SK-N-SH (cell line): ENCODE results near the gene C5orf58. TPM values are rescaled to one million over a fixed set of nuclear protein-coding genes. Genes with fewer than 3 reads are reported as not detected.
A peak's percentile ranks its signal among the peaks of the same experiment; 100 is the strongest.

Source experiments
- CTCF ChIA-PET: fragments of 300-600, 350-600 bp; formaldehyde crosslinking; extraction: SDS; loops from one replicate; lab custom pipeline; 2021; lab: Yijun Ruan, JAX
- POLR2A ChIA-PET: fragments of 350-600 bp; sonication (Branson Sonifier 250); formaldehyde crosslinking; extraction: SDS; loops from one replicate; lab custom pipeline; 2020; ENCODE audit warnings: antibody characterized with exemption, inconsistent platforms; lab: Yijun Ruan, JAX
- DNase-seq: peaks from one replicate; pipeline ENCODE4 v3.0.0; 2012
- H2AFZ ChIP-seq: fragments of 200-600 bp; sonication (generic); 2 replicates; pipeline ENCODE4 v1.8.1; 2016; ENCODE audit warnings: antibody characterized with exemption, mild to moderate bottlenecking, low read depth
- H3F3A ChIP-seq: fragments of 200-600 bp; sonication (generic); replicated peaks from 2 replicates; pipeline ENCODE3; 2016; ENCODE audit warnings: antibody characterized with exemption, mild to moderate bottlenecking; ENCODE audit not compliant: insufficient read depth
- H3K27ac ChIP-seq, 2 experiments: fragments of 200-500 bp in 1 of 2; fragments of 200-600 bp in 1 of 2; sonication (Bioruptor generic) in 1 of 2; sonication (generic), shearing (Covaris generic) in 1 of 2; 2 replicates each; pipeline versions ENCODE4 v1.5.1 to v1.6.1; 2014 to 2016; ENCODE audit warnings: low read depth in 2 of 2, inconsistent platforms in 1 of 2, low read length in 1 of 2, mild to moderate bottlenecking in 1 of 2, mixed read lengths in 1 of 2
- H3K27me3 ChIP-seq: fragments of 200-600 bp; sonication (generic), shearing (Covaris generic); 2 replicates; pipeline ENCODE4 v1.6.1; 2016; ENCODE audit warnings: mixed run types; ENCODE audit not compliant: insufficient read depth
- H3K36me3 ChIP-seq, 2 experiments: fragments of 200-500 bp in 1 of 2; fragments of 200-600 bp in 1 of 2; sonication (Bioruptor generic) in 1 of 2; sonication (generic) in 1 of 2; replicated peaks in 1 of 2; 2 replicates each; pipeline versions ENCODE3 to v1.5.1; 2014 to 2016; ENCODE audit warnings: low read length in 1 of 2, mild to moderate bottlenecking in 1 of 2; ENCODE audit not compliant: insufficient read depth in 2 of 2, control insufficient read depth in 1 of 2
- H3K4me1 ChIP-seq, 2 experiments: fragments of 200-500 bp in 1 of 2; fragments of 200-600 bp in 1 of 2; sonication (Bioruptor generic) in 1 of 2; sonication (generic), shearing (Covaris generic) in 1 of 2; 2 replicates each; pipeline versions ENCODE4 v1.5.1 to v1.6.1; 2014 to 2016; ENCODE audit warnings: low read depth in 1 of 2, low read length in 1 of 2, mixed run types in 1 of 2; ENCODE audit not compliant: insufficient read depth in 2 of 2, control insufficient read depth in 1 of 2
- H3K4me2 ChIP-seq: fragments of 200-600 bp; sonication (generic), shearing (Covaris generic); 2 replicates; pipeline ENCODE4 v1.6.1; 2017; ENCODE audit warnings: mixed run types
- H3K4me3 ChIP-seq, 2 experiments: fragments of 200-500 bp in 1 of 2; fragments of 200-600 bp in 1 of 2; sonication (Bioruptor generic) in 1 of 2; sonication (generic), shearing (Covaris generic) in 1 of 2; 2 replicates each; pipeline versions ENCODE4 v1.5.1 to v1.8.1; 2014 to 2016; ENCODE audit warnings: low read depth in 2 of 2, inconsistent platforms in 1 of 2, low read length in 1 of 2, mild to moderate bottlenecking in 1 of 2, mixed read lengths in 1 of 2, moderate library complexity in 1 of 2
- H3K79me2 ChIP-seq: fragments of 200-600 bp; sonication (generic); 2 replicates; pipeline ENCODE4 v1.8.1; 2017; ENCODE audit warnings: mild to moderate bottlenecking; ENCODE audit not compliant: insufficient read depth
- H3K9ac ChIP-seq: fragments of 200-600 bp; sonication (generic); 2 replicates; pipeline ENCODE4 v1.6.1; 2017; ENCODE audit warnings: mixed run types
- H3K9me2 ChIP-seq: fragments of 200-600 bp; sonication (generic); 2 replicates; pipeline ENCODE4 v1.6.1; 2017; ENCODE audit warnings: mixed run types
- H3K9me3 ChIP-seq: fragments of 200-600 bp; sonication (generic); 2 replicates; pipeline ENCODE4 v1.6.1; 2017; ENCODE audit warnings: mixed run types, mild to moderate bottlenecking, moderate library complexity
- H4K20me1 ChIP-seq: fragments of 200-600 bp; sonication (generic); 2 replicates; pipeline ENCODE4 v1.6.1; 2017; ENCODE audit warnings: mild to moderate bottlenecking, mixed run types; ENCODE audit not compliant: insufficient read depth
- CTCF ChIP-seq: fragments of 200-600 bp; sonication (generic); IDR thresholded peaks from 2 replicates; pipeline ENCODE4 v1.6.1; 2017; ENCODE audit warnings: antibody characterized with exemption, mild to moderate bottlenecking, moderate library complexity
- ELF1 ChIP-seq: IDR thresholded peaks from 2 replicates; pipeline ENCODE4 v1.4.0; 2012
- EP300 ChIP-seq, 2 experiments: IDR thresholded peaks; 2 replicates each; pipeline versions ENCODE4 v1.4.0 to v1.6.1; 2012; ENCODE audit warnings: borderline replicate concordance in 1 of 2, low read depth in 1 of 2, low read length in 1 of 2
- EZH2phosphoT487 ChIP-seq: fragments of 200-600 bp; sonication (generic); IDR thresholded peaks from 2 replicates; pipeline ENCODE4 v1.6.1; 2017; ENCODE audit warnings: low read depth, mixed run types, mild to moderate bottlenecking, antibody characterized with exemption, moderate library complexity, borderline replicate concordance
- FOSL2 ChIP-seq: IDR thresholded peaks from 2 replicates; pipeline ENCODE4 v1.4.0; 2012; ENCODE audit warnings: low read depth, mild to moderate bottlenecking, moderate library complexity, borderline replicate concordance
- IRF3 ChIP-seq: fragments of 150-350 bp; IDR thresholded peaks from 2 replicates; pipeline ENCODE4 v1.6.1; 2016; ENCODE audit warnings: mild to moderate bottlenecking, low read depth, low read length
- JUND ChIP-seq: IDR thresholded peaks from 2 replicates; pipeline ENCODE4 v1.4.0; 2012
- MEF2A ChIP-seq: IDR thresholded peaks from 2 replicates; pipeline ENCODE4 v1.4.0; 2012; ENCODE audit warnings: low read depth, borderline replicate concordance
- NRF1 ChIP-seq: IDR thresholded peaks from 2 replicates; pipeline ENCODE4 v1.6.1; 2012; ENCODE audit warnings: low read depth, mild to moderate bottlenecking, low read length
- RAD21 ChIP-seq: IDR thresholded peaks from 2 replicates; pipeline ENCODE4 v1.6.1; 2012; ENCODE audit warnings: mild to moderate bottlenecking, low read length
- RCOR1 ChIP-seq: fragments of 150-350 bp; IDR thresholded peaks from 2 replicates; pipeline ENCODE4 v1.6.1; 2017; ENCODE audit warnings: antibody characterized with exemption, low read length
- SIN3A ChIP-seq: IDR thresholded peaks from 2 replicates; pipeline ENCODE4 v1.6.1; 2012; ENCODE audit warnings: low read depth, mild to moderate bottlenecking, low read length, moderate library complexity, borderline replicate concordance
- SMC3 ChIP-seq: IDR thresholded peaks from 2 replicates; pipeline ENCODE4 v1.6.1; 2012; ENCODE audit warnings: low read depth, low read length, improper control_type of control experiment
- TCF12 ChIP-seq: IDR thresholded peaks from 2 replicates; pipeline ENCODE4 v1.4.0; 2012
- TEAD4 ChIP-seq: IDR thresholded peaks from 2 replicates; pipeline ENCODE4 v1.4.0; 2012; ENCODE audit warnings: mild to moderate bottlenecking, borderline replicate concordance; ENCODE audit not compliant: insufficient read depth
- USF2 ChIP-seq: fragments of 150-350 bp; IDR thresholded peaks from 2 replicates; pipeline ENCODE4 v1.6.1; 2017; ENCODE audit warnings: antibody characterized with exemption, low read length, low read depth, borderline replicate concordance
- ZBTB33 ChIP-seq: IDR thresholded peaks from 2 replicates; pipeline ENCODE4 v1.4.0; 2012; ENCODE audit warnings: low read depth, borderline replicate concordance
- WGBS: methylation state at CpG from one replicate; pipeline ENCODE4 v1.1.6; 2017; ENCODE audit warnings: low lambda C conversion rate; 5-methylcytosine and 5-hydroxymethylcytosine counted together
- polyA plus RNA-seq, 3 experiments: library from polyadenylated mRNA; depleted of rRNA; stranded (reverse); fragments of >200 nt; gene quantifications; 2 replicates each; pipeline ENCODE4 v1.2.3, GENCODE V29; 2012

Gene C5orf58
- polyA plus RNA-seq, 1 of the 3 experiments (the other 2 are of a cell fraction): not detected

- TF ChIP-seq ZBTB33 (no peak), ELF1 (no peak), SMC3 (no peak), JUND (no peak), RCOR1 (no peak), SIN3A (no peak), EZH2phosphoT487 (no peak), NRF1 (no peak), MEF2A (no peak), EP300 (IDR thresholded peaks at IDR 0.05; ENCODE audit: borderline replicate concordance in 1 of 2, low read depth in 1 of 2, low read length in 1 of 2) (no peak), USF2 (no peak), TEAD4 (no peak), TCF12 (no peak)
Measured at GRCh38 chr5:170266570-170267381, 34.0 kb downstream of the C5orf58 start (continued).

- TF ChIP-seq RCOR1 (no peak), RAD21 (peak; percentile 76), CTCF (peak; percentile 85), USF2 (no peak), SMC3 (peak; percentile 73), NRF1 (no peak), IRF3 (no peak), FOSL2 (no peak)
- H3K27me3 ChIP-seq: peaks cover 3% of the 10 kb centered on the region; the same call in 1 of the 2 replicates
- no peaks in the 10 kb centered on the region for H3K36me3 ChIP-seq
- CTCF ChIA-PET: interaction anchor here (0.6 to 5.4 kb wide), 31 partner anchors 9 to 1926 kb away, joined by 3 to 70 read pairs (median 4); no protein-coding TSS in a partner anchor
- WGBS: 23% methylated on average over 16 of the region's 16 CpGs
- H3K79me2 ChIP-seq: no peaks in the 10 kb centered on the region
- H3K4me1 ChIP-seq: peaks cover 0 to 10% of the 10 kb centered on the region in 2 experiments; a peak in 1 of 4 replicates
- peak overlapping the region; percentile 48 for H3K4me2 ChIP-seq
- H3K27ac ChIP-seq: no peak overlapping the region
- H3F3A ChIP-seq: no peaks in the 10 kb centered on the region
- peak overlapping the region in 1 of 2 experiments; percentile 53; a peak in 2 of 4 replicates for H3K4me3 ChIP-seq
- no peaks in the 10 kb centered on the region for H3K9me3 ChIP-seq
- no peak overlapping the region for H2AFZ ChIP-seq
- H3K9ac ChIP-seq: no peak overlapping the region
- POLR2A ChIA-PET: no interaction called here
- DNase-seq: peak; percentile 84
- no peaks in the 10 kb centered on the region for H3K9me2 ChIP-seq
- H4K20me1 ChIP-seq: no peaks in the 10 kb centered on the region
Measured at GRCh38 chr5:170267431-170268152, 34.8 kb downstream of the C5orf58 start.
